HT-29 (cell line): ENCODE results near the gene GNAI3. TPM values are rescaled to one million over a fixed set of nuclear protein-coding genes. Genes with fewer than 3 reads are reported as not detected.

Source experiments
- DNase-seq: peaks from one replicate; pipeline ENCODE4 v3.0.0-alpha.2; 2015; ENCODE audit warnings: low spot score
- total RNA-seq: library from RNA; depleted of rRNA; stranded (reverse); fragments of >200 nt; shearing (Covaris generic); gene quantifications from 2 replicates; pipeline ENCODE4 v1.2.3, GENCODE V29; 2014

Gene GNAI3
- total RNA-seq, 1 experiment from 2014 or later: 3.9 TPM

DNA sequence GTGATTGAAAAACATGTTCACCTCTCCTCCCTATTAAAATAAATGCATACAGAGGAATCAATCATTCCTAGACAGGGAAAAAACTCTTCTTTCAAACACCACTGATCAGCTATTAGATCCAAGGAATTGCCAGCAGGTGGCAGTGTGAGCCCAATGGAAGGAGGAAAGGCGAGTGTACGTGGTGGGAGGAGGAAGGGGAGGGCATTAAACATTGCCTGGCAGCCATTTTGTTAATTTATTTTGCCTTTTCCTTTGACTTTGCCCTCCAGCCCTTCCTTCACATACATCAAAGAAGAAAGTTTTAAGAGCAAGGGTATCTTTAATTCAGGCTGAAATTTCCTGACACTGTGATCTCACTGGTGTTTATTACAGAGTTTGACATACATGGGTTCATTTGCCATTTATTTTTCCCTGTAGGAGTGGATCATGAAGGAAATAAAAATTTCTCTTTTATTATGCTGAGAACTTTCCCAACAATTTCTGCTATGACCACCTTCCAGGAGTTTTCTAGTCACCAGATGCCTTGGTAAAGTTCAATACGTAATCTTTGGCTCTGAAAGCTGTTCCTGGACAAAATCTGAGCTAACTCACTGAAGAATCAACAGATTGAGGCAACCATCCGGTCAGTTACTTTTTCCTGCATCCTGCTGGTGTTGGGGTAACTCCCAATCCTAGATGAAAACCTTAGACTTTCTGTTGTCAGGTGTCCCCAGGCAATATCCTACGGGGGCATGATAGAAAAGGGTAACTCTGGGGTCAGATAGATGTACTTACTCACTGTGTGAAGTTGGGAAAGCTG lies 1.9 kb upstream of the GNAI3 start:
- DNase-seq: peak; percentile 95

DNA sequence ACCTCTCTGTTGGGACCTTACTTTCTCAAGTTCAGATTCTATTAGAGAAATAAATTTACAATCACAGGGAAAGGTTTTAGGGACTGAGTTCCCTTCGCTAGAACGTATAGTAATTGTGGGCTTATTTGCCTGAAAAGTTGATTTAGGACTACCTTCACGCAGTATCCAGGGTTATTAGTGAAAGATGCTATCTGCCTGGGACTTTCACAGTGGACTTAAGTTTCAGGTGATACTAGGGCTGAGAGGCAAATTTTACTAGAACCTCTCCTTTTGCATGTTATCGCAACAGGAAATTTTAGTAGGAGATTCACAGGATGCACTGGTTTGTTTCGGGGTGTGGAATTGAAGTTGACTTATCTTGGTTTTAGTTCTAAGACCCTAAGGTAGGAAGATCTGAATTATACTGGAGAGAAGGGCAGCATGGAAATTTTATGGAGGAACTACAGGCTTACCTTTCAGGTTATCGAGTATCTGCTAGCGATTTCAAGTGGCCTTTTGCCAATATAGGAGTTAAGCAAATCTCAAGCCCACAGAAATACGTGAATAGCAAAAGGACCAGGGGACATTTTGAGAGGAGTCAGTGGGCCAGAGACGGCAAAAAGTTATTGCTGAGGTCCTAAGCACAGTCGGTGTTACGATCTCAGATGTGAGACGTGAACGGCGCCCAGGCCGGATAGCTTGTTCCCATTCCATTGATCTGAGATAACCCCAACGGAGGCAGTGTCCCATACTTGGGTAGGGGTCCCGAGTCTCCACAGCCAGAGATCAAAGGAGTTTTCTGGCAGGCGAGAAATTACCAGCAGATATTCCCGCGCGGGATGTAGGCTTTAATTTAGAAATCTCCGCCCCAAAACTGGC lies 723 bp upstream of the GNAI3 start:
- peak; percentile 51 for DNase-seq

DNA sequence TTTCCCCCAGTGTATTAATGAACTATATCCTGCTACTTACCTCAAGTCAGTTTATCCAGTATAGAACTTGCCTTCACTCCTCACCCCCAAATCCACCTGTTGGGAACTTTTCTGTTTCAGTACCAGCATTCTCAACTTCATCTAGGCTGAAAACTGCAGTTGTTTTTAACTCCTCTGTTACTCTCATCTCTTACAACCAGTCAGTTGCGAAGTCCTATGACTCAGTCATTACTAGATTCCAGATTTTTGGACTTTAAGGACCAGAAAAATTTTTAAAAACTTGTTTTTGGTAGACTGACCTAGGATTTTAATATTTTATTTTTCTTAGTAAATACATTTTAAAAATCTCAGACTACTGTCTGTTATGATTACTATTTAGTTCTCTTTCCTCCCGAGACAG lies 8.1 kb downstream of the GNAI3 start:
- DNase-seq: no peak

GRCh38 chr1:109557520-109557919 lies 9.1 kb downstream of the GNAI3 start:
- DNase-seq: no peak

- no peak for DNase-seq
Measured at GRCh38 chr1:109559995-109560394, 11.6 kb downstream of the GNAI3 start.

DNA sequence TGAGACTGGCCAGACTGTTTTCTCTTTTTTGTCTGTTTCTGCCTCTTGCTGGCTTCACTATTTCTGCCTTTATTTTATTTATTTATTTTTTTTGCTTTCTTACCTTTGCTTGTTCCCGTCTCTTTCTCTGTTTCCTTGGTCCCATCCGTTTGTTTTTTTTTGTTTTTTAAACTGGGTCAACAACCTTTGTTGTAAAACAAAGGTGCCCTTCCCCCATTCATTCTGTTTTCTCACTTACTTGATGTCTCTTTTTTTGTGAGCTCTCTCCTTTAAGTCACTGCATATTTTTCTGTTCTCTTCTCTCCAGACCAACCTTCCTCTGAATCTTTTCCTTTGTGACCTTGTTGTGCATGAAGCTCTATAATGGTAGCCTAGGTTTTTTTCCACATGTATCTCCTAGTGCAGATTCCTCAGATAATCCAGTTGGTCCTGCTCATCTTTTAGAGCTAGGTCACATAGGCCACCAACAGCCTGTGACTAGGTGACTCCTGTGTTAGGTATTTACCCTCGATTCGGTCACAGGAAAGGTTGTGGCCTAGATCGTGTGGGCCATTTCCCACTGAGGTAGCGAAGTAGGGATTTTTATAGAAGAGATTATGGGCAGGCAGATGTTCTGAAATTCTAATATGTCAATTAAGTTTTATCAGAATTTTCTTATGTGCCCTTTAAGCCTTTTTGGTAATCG lies 15.9 kb downstream of the GNAI3 start:
- no peak for DNase-seq

GRCh38 chr1:109565241-109565640 lies 16.8 kb downstream of the GNAI3 start:
- DNase-seq: no peak

GRCh38 chr1:109566982-109567381 lies 18.6 kb downstream of the GNAI3 start:
- DNase-seq: no peak

DNA sequence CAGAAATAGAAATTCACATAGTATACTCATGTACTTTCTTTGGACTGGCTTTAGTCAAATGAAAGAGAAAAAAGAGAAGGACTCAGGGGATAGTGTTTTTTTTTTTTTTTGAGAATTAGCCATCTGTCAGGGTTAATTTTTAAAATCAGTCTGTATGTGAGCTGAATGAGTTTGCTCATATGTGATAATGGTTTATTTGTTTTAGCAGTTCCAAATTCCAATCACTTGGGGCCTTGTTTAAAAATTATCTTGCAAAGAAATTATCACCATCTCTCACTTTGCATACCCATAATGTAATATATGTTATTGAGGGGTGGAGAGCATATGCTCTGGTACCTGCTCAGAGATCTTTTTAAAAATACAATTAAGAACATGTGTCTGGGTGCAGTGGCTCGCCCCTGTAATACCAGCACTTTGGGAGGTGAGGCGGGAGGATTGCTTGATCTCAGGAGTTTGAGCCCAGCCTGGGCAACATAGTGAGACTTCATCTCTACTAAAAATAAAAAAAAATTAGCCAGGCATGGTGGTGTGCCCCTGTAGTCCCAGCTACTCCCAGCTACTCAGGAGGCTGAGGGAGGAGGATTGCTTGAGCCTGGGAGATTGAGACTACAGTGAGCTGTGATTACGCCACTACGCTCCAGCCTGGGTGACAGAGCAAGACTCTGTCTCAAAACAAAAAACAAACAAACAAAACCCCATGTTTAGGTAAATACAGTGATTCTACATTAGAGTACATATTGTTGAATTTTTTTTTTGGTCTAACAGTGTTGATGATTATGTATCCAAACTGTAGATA lies 19.7 kb downstream of the GNAI3 start:
- DNase-seq: no peak

DNA sequence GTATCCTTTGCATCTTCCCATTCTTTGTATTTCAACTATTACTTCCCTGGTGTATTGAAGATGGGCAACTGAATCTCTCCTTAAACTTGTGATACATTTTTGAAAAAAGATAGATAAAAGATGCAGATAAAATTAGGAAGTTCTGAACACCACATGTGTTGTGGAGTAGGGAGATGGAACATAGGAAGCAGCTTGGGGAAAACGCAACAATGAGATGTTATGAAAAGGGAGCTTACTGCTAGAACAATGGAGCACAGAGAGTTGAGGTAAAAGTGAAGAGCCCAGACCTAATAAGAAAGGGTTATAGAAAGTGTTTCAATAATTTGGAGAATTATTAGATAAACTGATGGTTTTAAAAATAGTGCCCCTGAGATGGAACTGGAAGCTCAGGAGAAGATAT lies 20.9 kb downstream of the GNAI3 start:
- no peak for DNase-seq

- DNase-seq: peak; percentile 44
Measured at GRCh38 chr1:109570414-109570813, 22.0 kb downstream of the GNAI3 start.

DNA sequence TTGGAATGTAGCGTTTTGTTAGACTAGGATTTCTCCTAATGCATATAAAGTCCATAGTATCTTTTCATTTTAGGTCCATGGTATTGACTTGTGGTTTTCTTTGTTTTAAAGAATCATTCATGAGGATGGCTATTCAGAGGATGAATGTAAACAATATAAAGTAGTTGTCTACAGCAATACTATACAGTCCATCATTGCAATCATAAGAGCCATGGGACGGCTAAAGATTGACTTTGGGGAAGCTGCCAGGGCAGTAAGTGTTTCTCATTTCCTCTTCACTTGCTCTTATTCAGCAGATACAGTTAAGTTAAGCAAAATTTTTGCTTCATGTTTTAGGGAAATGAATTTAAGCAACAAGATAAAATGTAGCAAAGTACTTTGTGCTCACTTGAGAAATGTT lies 25.4 kb downstream of the GNAI3 start:
- no peak for DNase-seq

GRCh38 chr1:109578947-109579443 lies 30.6 kb downstream of the GNAI3 start:
- no peak for DNase-seq

- no peak for DNase-seq
Measured at GRCh38 chr1:109579491-109579890, 31.1 kb downstream of the GNAI3 start.

- DNase-seq: no peak
Measured at GRCh38 chr1:109582021-109582420, 33.6 kb downstream of the GNAI3 start.

GRCh38 chr1:109584766-109585165 lies 36.4 kb downstream of the GNAI3 start:
- DNase-seq: no peak

GRCh38 chr1:109586055-109586454 lies 37.6 kb downstream of the GNAI3 start:
- DNase-seq: no peak

GRCh38 chr1:109589177-109589576 lies 40.8 kb downstream of the GNAI3 start:
- no peak for DNase-seq

DNA sequence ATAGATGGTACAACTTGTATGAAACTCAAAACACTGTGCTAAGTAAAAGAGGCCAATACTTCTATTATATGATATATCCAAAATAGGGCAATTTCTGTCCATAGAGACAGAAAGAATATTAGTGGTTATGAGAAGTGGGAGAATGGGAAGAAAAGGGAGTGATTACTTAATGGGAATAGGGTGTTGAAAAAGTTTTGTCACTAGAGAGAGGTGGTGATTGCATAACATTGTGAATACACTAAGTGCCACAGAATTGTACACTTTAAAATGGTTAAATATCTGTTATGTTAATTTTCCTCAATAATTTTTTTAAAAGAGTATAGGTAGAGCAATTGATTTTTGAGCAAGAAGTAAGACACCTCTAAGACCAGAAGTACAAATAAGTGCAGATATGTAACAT lies 41.3 kb downstream of the GNAI3 start:
- DNase-seq: no peak

- no peak for DNase-seq
Measured at GRCh38 chr1:109592916-109593315, 44.5 kb downstream of the GNAI3 start.

DNA sequence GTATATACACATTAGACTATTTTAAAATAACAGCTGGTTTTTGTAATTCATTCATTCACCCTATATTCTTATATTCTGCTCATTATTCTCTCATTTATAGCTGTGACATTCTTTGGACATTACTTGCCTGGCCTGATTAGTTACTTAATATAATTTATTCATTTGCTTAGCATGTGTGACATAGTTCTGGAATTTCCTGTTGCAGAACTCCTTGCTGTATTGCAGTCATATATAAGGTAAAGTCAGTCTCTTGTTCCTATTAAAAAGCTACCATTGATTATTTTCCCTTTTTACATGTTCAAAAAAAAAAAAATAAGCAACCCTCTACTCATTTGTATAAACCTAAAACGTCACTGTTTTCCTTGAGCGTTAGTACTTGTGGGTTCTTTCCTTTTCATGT lies 47.1 kb downstream of the GNAI3 start:
- no peak for DNase-seq
